Activated CD4-positive, alpha-beta T cell treated with anti-CD3 and anti-CD28 coated beads, Interleukin-2, amount 10 ng/mL, durations not matched to agents 24 days and 14 days (primary cell): Measurements from ENCODE around the gene TNC. TPM values are rescaled to one million over a fixed set of nuclear protein-coding genes. Genes with fewer than 3 reads are reported as not detected.

Experiments used
- DNase-seq: peaks from one replicate; pipeline ENCODE4 v3.0.0; 2022
- H3K27ac Mint-ChIP-seq: one replicate; pipeline ENCODE4 v1.8.0; 2022; ENCODE audit warnings: mild to moderate bottlenecking, mixed read lengths
- H3K27me3 Mint-ChIP-seq: one replicate; pipeline ENCODE4 v1.8.0; 2022; ENCODE audit warnings: mixed read lengths
- H3K36me3 Mint-ChIP-seq: one replicate; pipeline ENCODE4 v1.8.0; 2022; ENCODE audit warnings: low read depth, mild to moderate bottlenecking, mixed read lengths
- H3K4me1 Mint-ChIP-seq: one replicate; pipeline ENCODE4 v1.8.0; 2021; ENCODE audit warnings: mixed read lengths
- H3K4me3 Mint-ChIP-seq: one replicate; pipeline ENCODE4 v1.8.0; 2022; ENCODE audit warnings: mild to moderate bottlenecking, moderate library complexity, mixed read lengths
- H3K9me3 Mint-ChIP-seq: one replicate; pipeline ENCODE4 v1.8.0; 2021; ENCODE audit warnings: mixed read lengths
- intact Hi-C: fragments of 100-400 bp; cut with micrococcal nuclease; formaldehyde crosslinking; loops from one replicate; pipeline ENCODE4 v1.15.1; 2023
- total RNA-seq: library from RNA; stranded (reverse); gene quantifications from 2 replicates; pipeline ENCODE4 v1.2.3, GENCODE V29; 2022

The TNC gene
- total RNA-seq, 1 donor from 2014 or later = 0.98 TPM

- no peak overlapping the region for H3K4me3 Mint-ChIP-seq
- intact Hi-C loops = no loop called here
- H3K27me3 Mint-ChIP-seq = peaks cover 25% of the 10 kb centered on the region
Measured at GRCh38 chr9:115127191-115127817, 9.3 kb upstream of the TNC start.

DNA sequence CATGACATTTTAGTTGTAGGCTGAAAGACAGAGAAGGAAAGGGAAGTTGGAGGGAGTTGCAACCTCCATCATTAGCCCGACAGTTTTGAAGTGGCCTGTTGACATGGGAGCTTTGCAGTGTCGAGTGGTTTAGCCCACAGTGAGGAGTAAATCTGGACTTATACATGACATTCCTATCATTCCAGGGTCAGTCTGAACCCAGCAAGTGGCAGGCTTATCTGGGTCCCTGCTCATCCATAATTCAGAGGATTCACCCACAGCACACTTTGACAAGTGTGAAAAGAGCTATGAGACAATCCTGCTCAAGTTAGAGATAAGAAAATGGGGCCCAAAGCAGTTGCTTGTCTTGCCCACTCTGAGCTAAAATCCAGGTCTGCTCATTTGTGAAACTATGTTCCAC, 8.4 kb upstream of the TNC start:
- no peaks in the 10 kb centered on the region for H3K36me3 Mint-ChIP-seq
- no peak for DNase-seq
- peaks cover 2% of the 10 kb centered on the region for H3K4me1 Mint-ChIP-seq
- intact Hi-C loops = no loop called here
- no peak overlapping the region for H3K27ac Mint-ChIP-seq
- peaks cover 12% of the 10 kb centered on the region for H3K9me3 Mint-ChIP-seq
- H3K4me3 Mint-ChIP-seq = no peak overlapping the region
- H3K27me3 Mint-ChIP-seq = peaks cover 28% of the 10 kb centered on the region

More at GRCh38 chr9:115127191-115127817, 9.3 kb upstream of the TNC start:
- DNase-seq = no peak
- H3K36me3 Mint-ChIP-seq = no peaks in the 10 kb centered on the region
- peaks cover 12% of the 10 kb centered on the region for H3K9me3 Mint-ChIP-seq
- H3K4me1 Mint-ChIP-seq = no peaks in the 10 kb centered on the region
- H3K27ac Mint-ChIP-seq = no peak overlapping the region

- Mint-ChIP-seq H3K4me3 (no peak overlapping the region), H3K9me3 (peaks cover 7% of the 10 kb centered on the region), H3K36me3 (no peaks in the 10 kb centered on the region), H3K27ac (no peak overlapping the region), H3K4me1 (peaks cover 11% of the 10 kb centered on the region), H3K27me3 (peaks cover 44% of the 10 kb centered on the region)
- DNase-seq = no peak
- intact Hi-C loops = no loop called here
Measured at GRCh38 chr9:115122937-115123336, 5.0 kb upstream of the TNC start.

- no peaks in the 10 kb centered on the region for H3K36me3 Mint-ChIP-seq
- no peak overlapping the region for H3K27ac Mint-ChIP-seq
- H3K4me1 Mint-ChIP-seq = peaks cover 13% of the 10 kb centered on the region
- H3K27me3 Mint-ChIP-seq = peaks cover 60% of the 10 kb centered on the region
- intact Hi-C loops = no loop called here
- H3K9me3 Mint-ChIP-seq = peaks cover 7% of the 10 kb centered on the region
- H3K4me3 Mint-ChIP-seq = no peak overlapping the region
- no peak for DNase-seq
Measured at GRCh38 chr9:115121181-115121580, 3.2 kb upstream of the TNC start.

DNA sequence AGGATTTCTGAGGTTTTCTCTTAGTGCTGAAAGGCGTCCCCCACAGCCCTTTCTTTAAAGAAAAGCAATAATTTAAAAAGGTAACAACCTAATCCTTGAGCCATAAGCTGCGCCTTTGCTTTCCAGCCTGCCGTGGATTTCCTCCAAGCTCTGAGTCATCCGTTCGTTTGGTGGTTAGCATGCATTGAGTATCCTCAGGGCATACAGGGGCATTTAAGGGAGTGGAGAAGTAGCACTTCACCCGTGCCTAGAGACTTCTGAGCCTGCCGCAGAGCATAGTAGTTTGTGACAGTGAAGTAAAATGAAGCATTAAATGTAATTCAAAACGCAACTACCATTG, 892 bp upstream of the TNC start:
- no peak overlapping the region for H3K4me3 Mint-ChIP-seq
- H3K9me3 Mint-ChIP-seq = peaks cover 1% of the 10 kb centered on the region
- no peak for DNase-seq
- no peaks in the 10 kb centered on the region for H3K36me3 Mint-ChIP-seq
- H3K27ac Mint-ChIP-seq = no peak overlapping the region
- H3K4me1 Mint-ChIP-seq = peaks cover 13% of the 10 kb centered on the region
- intact Hi-C loops = no loop called here
- peaks cover 76% of the 10 kb centered on the region for H3K27me3 Mint-ChIP-seq

- H3K36me3 Mint-ChIP-seq = no peaks in the 10 kb centered on the region
- peaks cover 6% of the 10 kb centered on the region for H3K9me3 Mint-ChIP-seq
- H3K4me1 Mint-ChIP-seq = peaks cover 13% of the 10 kb centered on the region
- intact Hi-C loops = no loop called here
- H3K27ac Mint-ChIP-seq = no peak overlapping the region
- H3K4me3 Mint-ChIP-seq = no peak overlapping the region
- peaks cover 68% of the 10 kb centered on the region for H3K27me3 Mint-ChIP-seq
- DNase-seq = no peak
Measured at GRCh38 chr9:115116421-115117284, 1.3 kb downstream of the TNC start.

DNA sequence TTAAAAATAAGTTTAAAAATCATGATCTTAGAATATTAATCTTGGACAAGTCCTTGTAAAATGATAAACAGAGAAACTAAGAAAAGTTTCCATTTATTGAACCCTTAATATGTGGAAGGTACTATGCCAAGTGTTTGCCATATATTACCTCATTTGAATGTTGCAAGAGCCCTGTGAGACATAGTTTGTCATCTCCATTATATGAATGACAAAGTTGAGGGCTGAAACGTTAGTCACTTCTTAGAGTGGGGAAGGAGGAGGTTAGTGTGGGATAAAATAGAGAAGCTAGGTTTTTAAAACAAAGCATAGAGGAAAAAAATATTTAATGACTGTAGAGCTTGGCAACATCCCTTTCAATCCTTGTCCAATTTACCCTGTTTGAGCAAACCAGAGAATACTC, 2.0 kb downstream of the TNC start:
- intact Hi-C loops = no loop called here
- no peak for DNase-seq
- no peak overlapping the region for H3K4me3 Mint-ChIP-seq
- no peaks in the 10 kb centered on the region for H3K36me3 Mint-ChIP-seq
- H3K4me1 Mint-ChIP-seq = peaks cover 6% of the 10 kb centered on the region
- H3K27me3 Mint-ChIP-seq = peaks cover 68% of the 10 kb centered on the region
- H3K27ac Mint-ChIP-seq = no peak overlapping the region
- H3K9me3 Mint-ChIP-seq = peaks cover 6% of the 10 kb centered on the region

DNA sequence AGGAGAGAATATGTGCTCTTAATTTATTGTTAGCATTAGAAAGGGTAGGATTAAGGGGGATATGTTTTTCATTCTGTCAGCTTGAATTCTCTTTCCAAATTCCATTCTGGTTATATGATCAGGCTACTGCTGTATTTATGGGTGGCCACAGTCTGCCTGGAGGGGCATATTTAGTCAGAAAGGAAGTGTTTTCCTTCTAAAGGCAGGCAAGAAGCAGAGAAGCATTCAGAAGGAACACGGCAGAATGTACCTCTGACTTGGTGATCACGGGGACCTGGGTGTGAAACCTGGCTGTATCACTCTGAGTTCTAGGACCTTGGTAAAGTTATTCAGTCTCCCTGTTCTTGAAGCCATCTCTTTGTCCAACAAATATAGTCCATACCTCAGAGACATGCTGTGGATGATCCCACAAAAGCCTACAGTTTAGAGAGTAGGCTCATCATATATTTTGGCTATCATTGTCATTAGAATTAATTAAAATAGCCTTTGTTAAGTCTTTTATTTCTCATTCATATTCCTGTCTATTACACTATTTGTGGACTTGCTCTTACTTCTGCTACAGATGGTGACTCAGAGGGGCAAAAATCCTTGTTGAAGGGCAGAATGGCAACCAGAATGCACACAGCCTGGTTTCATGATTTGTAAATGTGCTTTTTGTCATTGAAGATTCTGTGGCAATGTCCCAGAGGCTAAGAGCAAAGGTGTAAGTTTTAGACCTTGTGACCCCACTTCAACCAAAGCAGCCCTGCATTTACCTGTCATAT, 2.7 kb downstream of the TNC start:
- Mint-ChIP-seq H3K36me3 (no peaks in the 10 kb centered on the region), H3K27me3 (peaks cover 66% of the 10 kb centered on the region), H3K4me1 (peaks cover 6% of the 10 kb centered on the region), H3K27ac (no peak overlapping the region), H3K4me3 (no peak overlapping the region), H3K9me3 (peaks cover 8% of the 10 kb centered on the region)
- intact Hi-C loops = no loop called here
- no peak for DNase-seq

DNA sequence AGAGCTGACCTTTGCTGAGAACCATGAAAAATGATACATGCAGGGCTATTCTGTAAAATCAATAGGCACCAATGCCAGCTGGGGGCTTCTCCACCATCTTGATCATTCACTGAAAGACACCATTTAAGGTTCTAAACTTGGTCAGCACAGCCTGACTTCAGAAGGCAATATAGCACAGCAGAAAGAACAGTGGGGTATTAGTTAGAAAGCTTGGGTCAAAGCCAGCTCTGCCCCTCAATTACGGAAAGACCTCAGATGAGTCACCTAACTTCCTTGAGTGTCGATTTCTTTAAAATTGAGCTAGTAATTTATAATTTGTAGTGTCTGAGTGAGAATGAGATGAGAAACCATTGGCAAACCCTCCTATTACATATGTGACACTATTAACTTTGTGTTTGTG, 3.4 kb downstream of the TNC start:
- intact Hi-C loops = no loop called here
- Mint-ChIP-seq H3K4me1 (peaks cover 6% of the 10 kb centered on the region), H3K4me3 (no peak overlapping the region), H3K27me3 (peaks cover 65% of the 10 kb centered on the region), H3K27ac (no peak overlapping the region), H3K36me3 (no peaks in the 10 kb centered on the region), H3K9me3 (peaks cover 11% of the 10 kb centered on the region)
- DNase-seq = no peak

DNA sequence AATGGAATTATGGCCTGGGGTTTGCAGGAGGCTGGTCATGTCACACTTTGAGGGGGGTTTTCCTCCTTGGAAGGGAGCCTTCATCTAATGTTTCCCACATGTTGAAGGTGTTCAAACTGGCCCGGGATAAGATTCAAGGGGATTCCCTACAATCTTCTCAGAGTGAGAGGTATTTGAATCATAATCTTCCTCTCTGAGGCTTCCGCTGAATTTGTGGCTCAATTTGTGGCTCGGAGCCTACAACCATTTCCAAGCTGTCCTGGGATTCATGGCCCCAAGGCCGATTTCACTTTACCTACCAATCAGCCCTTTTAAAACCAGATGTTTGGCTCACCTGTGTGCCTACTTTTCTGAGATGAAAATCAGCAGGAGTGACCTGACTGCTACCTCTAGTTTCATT, 3.9 kb downstream of the TNC start:
- H3K27me3 Mint-ChIP-seq = peaks cover 63% of the 10 kb centered on the region
- no peaks in the 10 kb centered on the region for H3K36me3 Mint-ChIP-seq
- H3K27ac Mint-ChIP-seq = no peak overlapping the region
- intact Hi-C loops = no loop called here
- no peak for DNase-seq
- H3K4me1 Mint-ChIP-seq = peaks cover 6% of the 10 kb centered on the region
- peaks cover 11% of the 10 kb centered on the region for H3K9me3 Mint-ChIP-seq
- H3K4me3 Mint-ChIP-seq = no peak overlapping the region

- Mint-ChIP-seq H3K9me3 (peaks cover 16% of the 10 kb centered on the region), H3K27me3 (peaks cover 48% of the 10 kb centered on the region), H3K4me3 (no peak overlapping the region), H3K27ac (no peak overlapping the region), H3K36me3 (no peaks in the 10 kb centered on the region), H3K4me1 (peaks cover under 1% of the 10 kb centered on the region)
- no peak for DNase-seq
- intact Hi-C loops = no loop called here
Measured at GRCh38 chr9:115111874-115112273, 6.1 kb downstream of the TNC start.

DNA sequence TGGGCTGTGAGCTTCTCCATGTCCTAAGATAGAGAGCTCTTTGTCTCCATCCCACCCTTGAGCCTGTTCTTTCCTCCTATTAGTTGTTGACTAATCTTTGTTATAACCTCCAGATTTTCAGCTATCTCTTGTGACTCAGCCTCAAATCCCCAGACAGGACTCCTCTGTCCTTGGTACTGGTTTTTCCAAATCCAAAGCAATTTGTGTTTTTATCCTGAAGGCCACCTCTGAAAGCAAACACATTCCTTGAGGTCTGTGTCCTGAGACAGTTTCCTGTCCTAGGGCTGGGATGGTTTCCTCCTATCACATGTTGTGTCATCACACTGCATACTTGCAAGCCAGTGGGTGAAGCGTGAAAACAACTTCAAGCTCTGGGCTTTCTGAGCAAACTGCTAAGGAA, 8.5 kb downstream of the TNC start:
- H3K36me3 Mint-ChIP-seq = no peaks in the 10 kb centered on the region
- H3K27ac Mint-ChIP-seq = no peak overlapping the region
- no peak for DNase-seq
- peaks cover 8% of the 10 kb centered on the region for H3K4me1 Mint-ChIP-seq
- H3K4me3 Mint-ChIP-seq = no peak overlapping the region
- peaks cover 40% of the 10 kb centered on the region for H3K27me3 Mint-ChIP-seq
- H3K9me3 Mint-ChIP-seq = peaks cover 19% of the 10 kb centered on the region
- intact Hi-C loops = no loop called here

DNA sequence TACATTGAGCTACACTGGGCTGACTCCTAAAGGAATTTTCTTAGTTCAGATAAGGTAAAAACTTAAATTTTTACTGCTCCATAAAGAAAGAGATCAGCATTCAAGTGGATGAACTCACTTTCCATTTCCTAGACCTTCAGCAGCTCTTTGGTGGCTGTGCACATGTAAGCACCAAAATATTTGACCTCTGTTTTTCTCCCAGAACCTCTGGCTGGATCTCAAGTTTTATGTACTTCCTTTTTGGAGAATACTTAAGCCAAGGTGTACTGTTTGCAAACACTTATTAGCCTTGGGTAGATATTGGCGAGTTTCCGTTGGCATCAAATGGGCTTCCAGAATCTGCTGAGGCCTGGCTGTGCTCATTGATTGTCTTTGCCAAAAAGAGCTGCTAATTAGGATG, 10.3 kb downstream of the TNC start:
- no peak overlapping the region for H3K4me3 Mint-ChIP-seq
- H3K36me3 Mint-ChIP-seq = no peaks in the 10 kb centered on the region
- peaks cover 36% of the 10 kb centered on the region for H3K27me3 Mint-ChIP-seq
- intact Hi-C loops = no loop called here
- no peak for DNase-seq
- peaks cover 8% of the 10 kb centered on the region for H3K4me1 Mint-ChIP-seq
- no peak overlapping the region for H3K27ac Mint-ChIP-seq
- peaks cover 14% of the 10 kb centered on the region for H3K9me3 Mint-ChIP-seq

GRCh38 chr9:115106642-115107041, 11.3 kb downstream of the TNC start:
- H3K4me1 Mint-ChIP-seq = peaks cover 8% of the 10 kb centered on the region
- H3K9me3 Mint-ChIP-seq = peaks cover 14% of the 10 kb centered on the region
- DNase-seq = no peak
- no peak overlapping the region for H3K27ac Mint-ChIP-seq
- H3K4me3 Mint-ChIP-seq = no peak overlapping the region
- peaks cover 36% of the 10 kb centered on the region for H3K27me3 Mint-ChIP-seq
- intact Hi-C loops = no loop called here
- H3K36me3 Mint-ChIP-seq = no peaks in the 10 kb centered on the region
